M059J (cell line): ENCODE measurements around the gene NPTX2. TPM values are rescaled to one million over a fixed set of nuclear protein-coding genes. Genes with fewer than 3 reads are reported as not detected.
"Not testable (repeated sequence)": the region's sequence is repeated elsewhere in the genome, so short reads cannot be mapped to it uniquely, and the experiment has no call there.

ENCODE experiments used
- DNase-seq: peaks from one replicate; pipeline ENCODE4 v3.0.0-alpha.2; 2012; ENCODE audit warnings: low read depth
- total RNA-seq: library from RNA; depleted of rRNA; stranded (reverse); fragments of >200 nt; shearing (Covaris generic); gene quantifications from 2 replicates; pipeline ENCODE4 v1.2.3, GENCODE V29; 2014; rRNA removed

Gene NPTX2
- not detected in 2 replicates for total RNA-seq

- no peak for DNase-seq
Observed at GRCh38 chr7:98617051-98617959, at the start of gene NPTX2. Gene NPTX2 (plus strand): TSS chr7:98617285. CDS start chr7:98617462, 177 bp downstream.

GRCh38 chr7:98567991-98568390 is 49.1 kb upstream of the NPTX2 start:
- DNase-seq: no peak

- no peak for DNase-seq
Observed at GRCh38 chr7:98568891-98569290, 48.2 kb upstream of the NPTX2 start.

GRCh38 chr7:98569691-98570337 is 47.3 kb upstream of the NPTX2 start:
- DNase-seq: peak; percentile 18

GRCh38 chr7:98571006-98571405 is 46.1 kb upstream of the NPTX2 start:
- DNase-seq: no peak

- no peak for DNase-seq
Observed at GRCh38 chr7:98571986-98572385, 45.1 kb upstream of the NPTX2 start.

GRCh38 chr7:98572716-98573115 is 44.4 kb upstream of the NPTX2 start:
- not testable (repeated sequence) for DNase-seq

- DNase-seq: no peak
Observed at GRCh38 chr7:98573816-98574215, 43.3 kb upstream of the NPTX2 start.

- DNase-seq: no peak
Observed at GRCh38 chr7:98575878-98576277, 41.2 kb upstream of the NPTX2 start.

- DNase-seq: no peak
Observed at GRCh38 chr7:98584830-98585229, 32.3 kb upstream of the NPTX2 start.

- no peak for DNase-seq
Observed at GRCh38 chr7:98591926-98592325, 25.2 kb upstream of the NPTX2 start.

GRCh38 chr7:98594348-98594747 is 22.7 kb upstream of the NPTX2 start:
- DNase-seq: no peak

- DNase-seq: no peak
Observed at GRCh38 chr7:98594787-98595186, 22.3 kb upstream of the NPTX2 start.

- DNase-seq: no peak
Observed at GRCh38 chr7:98598846-98599615, 18.1 kb upstream of the NPTX2 start.

GRCh38 chr7:98599886-98600285 is 17.2 kb upstream of the NPTX2 start:
- DNase-seq: no peak

- DNase-seq: no peak
Observed at GRCh38 chr7:98602755-98603398, 14.2 kb upstream of the NPTX2 start.

- DNase-seq: no peak
Observed at GRCh38 chr7:98603399-98603788, 13.7 kb upstream of the NPTX2 start.

GRCh38 chr7:98613601-98614425 is 3.3 kb upstream of the NPTX2 start:
- peak; percentile 20 for DNase-seq

- DNase-seq: no peak
Observed at GRCh38 chr7:98616381-98617050, 569 bp upstream of the NPTX2 start.

GRCh38 chr7:98617960-98618418 is 904 bp downstream of the NPTX2 start:
- no peak for DNase-seq
